K562 treated with DMSO at 1 percent for 4 hours (cell line): ENCODE results near the gene HBQ1. TPM values are rescaled to one million over a fixed set of nuclear protein-coding genes. Genes with fewer than 3 reads are reported as not detected.

Experiments
- total RNA-seq: library from RNA; unstranded; fragments of 300-600 nt; gene quantifications from 2 replicates; pipeline ENCODE4 v1.2.3, GENCODE V29; 2022; ENCODE audit not compliant: insufficient read depth

The HBQ1 gene
- total RNA-seq, result 73.8 and 75.2 TPM in 2 replicates

DNA sequence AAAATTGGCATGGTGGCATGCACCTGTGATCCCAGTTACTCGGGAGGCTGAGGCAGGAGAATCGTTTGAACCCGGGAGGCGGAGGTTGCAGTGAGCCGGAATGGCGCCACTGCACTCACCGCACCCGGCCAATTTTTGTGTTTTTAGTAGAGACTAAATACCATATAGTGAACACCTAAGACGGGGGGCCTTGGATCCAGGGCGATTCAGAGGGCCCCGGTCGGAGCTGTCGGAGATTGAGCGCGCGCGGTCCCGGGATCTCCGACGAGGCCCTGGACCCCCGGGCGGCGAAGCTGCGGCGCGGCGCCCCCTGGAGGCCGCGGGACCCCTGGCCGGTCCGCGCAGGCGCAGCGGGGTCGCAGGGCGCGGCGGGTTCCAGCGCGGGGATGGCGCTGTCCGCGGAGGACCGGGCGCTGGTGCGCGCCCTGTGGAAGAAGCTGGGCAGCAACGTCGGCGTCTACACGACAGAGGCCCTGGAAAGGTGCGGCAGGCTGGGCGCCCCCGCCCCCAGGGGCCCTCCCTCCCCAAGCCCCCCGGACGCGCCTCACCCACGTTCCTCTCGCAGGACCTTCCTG is at the start of gene HBQ1:
Gene HBQ1, plus strand, starts transcription at position 359 of the 575 bp plus-strand sequence. Its CDS starts 28 bp downstream, at position 387.

DNA sequence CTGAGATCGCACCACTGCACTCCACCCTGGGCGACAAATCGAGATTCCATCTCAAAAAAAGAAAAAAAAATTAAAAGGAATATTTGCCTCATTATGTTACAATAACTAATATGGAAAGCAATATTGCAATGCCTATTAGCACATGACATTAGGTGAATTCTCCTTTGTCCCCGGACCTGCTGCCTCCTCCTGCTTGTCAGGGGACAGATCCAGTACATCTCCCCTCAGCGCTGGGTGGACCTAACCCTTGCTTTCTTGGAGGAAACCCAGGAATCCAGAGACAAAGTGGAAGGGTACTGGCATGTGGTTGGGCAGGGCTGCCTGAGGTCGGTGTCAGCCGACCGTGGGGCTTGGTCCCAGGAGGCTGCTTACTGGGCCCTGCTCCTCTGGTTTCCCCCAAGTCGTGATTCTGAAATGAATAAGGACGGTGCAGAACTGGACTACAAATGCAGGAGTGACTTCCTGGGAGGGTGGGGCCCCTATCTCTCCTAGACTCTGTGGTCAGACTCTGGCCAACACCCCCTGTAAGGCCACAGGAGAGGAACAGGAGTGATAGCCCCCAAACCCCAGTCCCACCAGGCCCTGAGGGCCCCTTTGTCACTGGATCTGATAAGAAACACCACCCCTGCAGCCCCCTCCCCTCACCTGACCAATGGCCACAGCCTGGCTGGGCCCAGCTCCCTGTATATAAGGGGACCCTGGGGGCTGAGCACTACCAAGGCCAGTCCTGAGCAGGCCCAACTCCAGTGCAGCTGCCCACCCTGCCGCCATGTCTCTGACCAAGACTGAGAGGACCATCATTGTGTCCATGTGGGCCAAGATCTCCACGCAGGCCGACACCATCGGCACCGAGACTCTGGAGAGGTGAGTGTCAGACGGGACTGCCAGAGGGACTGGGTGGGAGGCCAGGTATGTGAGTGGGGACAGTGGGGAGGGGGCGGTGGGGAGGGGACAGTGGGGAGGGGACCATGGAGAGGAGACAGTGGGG is 27.8 kb upstream of the HBQ1 start, which contains the start of gene HBZ:
Gene HBZ, plus strand, starts transcription at position 504 of the 988 bp plus-strand sequence. Its CDS starts 266 bp downstream, at position 770.

DNA sequence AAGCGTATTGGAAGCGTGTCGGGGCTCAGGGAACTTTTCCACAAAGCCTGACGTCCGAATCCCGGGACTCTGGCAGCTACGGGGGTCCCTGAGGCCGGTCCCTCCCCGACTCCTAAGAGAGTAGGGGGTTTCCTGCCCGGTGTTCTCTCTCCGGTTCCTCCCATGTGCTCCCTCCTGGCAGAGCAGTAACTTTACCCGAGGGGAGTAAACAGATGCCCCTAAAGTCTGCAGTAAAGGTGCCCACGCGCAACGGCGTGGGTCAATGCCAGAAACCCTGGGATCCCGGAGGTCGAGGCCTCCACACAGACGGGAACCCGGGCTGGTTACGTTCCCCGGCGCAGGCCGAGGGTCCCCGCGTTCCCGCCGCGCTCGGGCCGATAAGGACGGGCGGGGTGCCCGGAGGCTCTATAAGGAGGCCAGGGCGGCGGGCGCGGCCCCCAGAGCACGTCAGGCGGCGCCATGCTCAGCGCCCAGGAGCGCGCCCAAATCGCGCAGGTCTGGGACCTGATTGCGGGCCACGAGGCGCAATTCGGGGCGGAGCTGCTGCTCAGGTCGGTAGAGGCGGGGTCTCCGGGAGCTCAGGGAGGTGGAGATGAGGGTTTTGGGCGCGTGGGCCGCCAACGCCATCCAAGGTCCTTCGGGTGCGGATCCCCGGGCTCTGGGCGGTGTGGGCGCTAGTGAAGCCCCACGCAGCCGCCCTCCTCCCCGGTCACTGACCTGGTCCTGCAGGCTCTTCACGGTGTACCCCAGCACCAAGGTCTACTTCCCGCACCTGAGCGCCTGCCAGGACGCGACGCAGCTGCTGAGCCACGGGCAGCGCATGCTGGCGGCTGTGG is 14.5 kb upstream of the HBQ1 start, which contains the start of gene HBM:
Gene HBM, plus strand, starts transcription at position 440 of the 836 bp plus-strand sequence. Its CDS starts 20 bp downstream, at position 460.

DNA sequence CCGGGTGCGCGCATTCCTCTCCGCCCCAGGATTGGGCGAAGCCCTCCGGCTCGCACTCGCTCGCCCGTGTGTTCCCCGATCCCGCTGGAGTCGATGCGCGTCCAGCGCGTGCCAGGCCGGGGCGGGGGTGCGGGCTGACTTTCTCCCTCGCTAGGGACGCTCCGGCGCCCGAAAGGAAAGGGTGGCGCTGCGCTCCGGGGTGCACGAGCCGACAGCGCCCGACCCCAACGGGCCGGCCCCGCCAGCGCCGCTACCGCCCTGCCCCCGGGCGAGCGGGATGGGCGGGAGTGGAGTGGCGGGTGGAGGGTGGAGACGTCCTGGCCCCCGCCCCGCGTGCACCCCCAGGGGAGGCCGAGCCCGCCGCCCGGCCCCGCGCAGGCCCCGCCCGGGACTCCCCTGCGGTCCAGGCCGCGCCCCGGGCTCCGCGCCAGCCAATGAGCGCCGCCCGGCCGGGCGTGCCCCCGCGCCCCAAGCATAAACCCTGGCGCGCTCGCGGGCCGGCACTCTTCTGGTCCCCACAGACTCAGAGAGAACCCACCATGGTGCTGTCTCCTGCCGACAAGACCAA is 7.8 kb upstream of the HBQ1 start, which contains the start of gene HBA2:
Gene HBA2, plus strand, starts transcription at position 503 of the 568 bp plus-strand sequence. Its CDS starts 37 bp downstream, at position 540.

DNA sequence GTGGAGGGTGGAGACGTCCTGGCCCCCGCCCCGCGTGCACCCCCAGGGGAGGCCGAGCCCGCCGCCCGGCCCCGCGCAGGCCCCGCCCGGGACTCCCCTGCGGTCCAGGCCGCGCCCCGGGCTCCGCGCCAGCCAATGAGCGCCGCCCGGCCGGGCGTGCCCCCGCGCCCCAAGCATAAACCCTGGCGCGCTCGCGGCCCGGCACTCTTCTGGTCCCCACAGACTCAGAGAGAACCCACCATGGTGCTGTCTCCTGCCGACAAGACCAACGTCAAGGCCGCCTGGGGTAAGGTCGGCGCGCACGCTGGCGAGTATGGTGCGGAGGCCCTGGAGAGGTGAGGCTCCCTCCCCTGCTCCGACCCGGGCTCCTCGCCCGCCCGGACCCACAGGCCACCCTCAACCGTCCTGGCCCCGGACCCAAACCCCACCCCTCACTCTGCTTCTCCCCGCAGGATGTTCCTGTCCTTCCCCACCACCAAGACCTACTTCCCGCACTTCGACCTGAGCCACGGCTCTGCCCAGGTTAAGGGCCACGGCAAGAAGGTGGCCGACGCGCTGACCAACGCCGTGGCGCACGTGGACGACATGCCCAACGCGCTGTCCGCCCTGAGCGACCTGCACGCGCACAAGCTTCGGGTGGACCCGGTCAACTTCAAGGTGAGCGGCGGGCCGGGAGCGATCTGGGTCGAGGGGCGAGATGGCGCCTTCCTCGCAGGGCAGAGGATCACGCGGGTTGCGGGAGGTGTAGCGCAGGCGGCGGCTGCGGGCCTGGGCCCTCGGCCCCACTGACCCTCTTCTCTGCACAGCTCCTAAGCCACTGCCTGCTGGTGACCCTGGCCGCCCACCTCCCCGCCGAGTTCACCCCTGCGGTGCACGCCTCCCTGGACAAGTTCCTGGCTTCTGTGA is 3.5 kb upstream of the HBQ1 start, which contains the start of gene HBA1:
Gene HBA1, plus strand, starts transcription at position 204 of the 906 bp plus-strand sequence. Its CDS starts 37 bp downstream, at position 241.

DNA sequence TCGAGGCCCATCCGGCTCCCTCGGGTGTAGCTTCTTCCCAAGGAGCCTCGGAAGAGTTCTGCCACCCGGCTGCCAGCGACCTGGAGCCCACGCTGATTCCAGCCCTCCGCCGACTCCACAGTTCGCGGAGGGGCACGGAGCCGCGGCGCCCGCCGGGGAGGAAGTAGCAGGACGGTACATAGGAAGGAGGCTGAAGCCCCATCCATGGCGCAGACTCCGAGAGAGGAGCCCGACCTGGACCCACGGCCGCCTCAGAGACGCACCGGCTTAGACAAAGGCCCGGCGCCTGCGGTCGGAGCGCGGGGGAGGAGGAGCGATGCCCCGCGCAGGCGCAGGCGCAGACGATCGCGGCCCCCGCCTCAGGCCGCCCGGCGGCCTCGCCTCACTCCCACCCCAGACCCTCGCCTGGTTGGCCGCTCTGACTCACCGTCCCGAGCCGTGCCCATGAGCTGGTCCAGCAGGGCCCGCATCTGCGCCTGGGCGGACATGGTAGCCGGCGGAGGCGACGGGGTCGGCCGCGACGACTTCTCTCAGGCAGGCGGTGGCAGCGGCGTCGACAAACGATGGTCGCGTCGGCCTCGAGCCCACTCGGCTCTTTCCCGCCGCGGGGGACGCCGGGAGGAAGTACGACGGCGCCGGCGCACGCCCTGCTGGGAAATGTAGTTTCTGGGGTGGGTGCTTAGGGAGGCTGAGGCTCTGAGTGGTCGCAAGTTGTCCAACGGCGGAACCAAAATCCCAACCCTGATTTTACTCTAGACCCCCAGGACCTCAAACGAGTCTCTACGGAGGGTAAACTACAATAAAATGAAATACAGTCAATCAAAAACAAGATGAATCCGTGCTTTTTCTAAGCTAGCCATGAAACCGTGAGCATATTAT is 48.8 kb downstream of the HBQ1 start, which contains the start of gene LUC7L:
Gene LUC7L, minus strand, starts transcription at position 598 of the 879 bp plus-strand sequence. Its CDS starts 110 bp downstream, at position 488.

Other genes with a start within 250 kb of the HBQ1 start
- gene POLR3K, start 126.9 kb upstream of the HBQ1 start, total RNA-seq, result 32.7 and 37.3 TPM in 2 replicates
- gene SNRNP25, start 126.6 kb upstream of the HBQ1 start, total RNA-seq, result 58.5 and 73.6 TPM in 2 replicates
- gene RHBDF1, start 107.8 kb upstream of the HBQ1 start, total RNA-seq, result 5.6 and 7.5 TPM in 2 replicates
- 118 and 129 TPM in 2 replicates for gene MPG, start 102.2 kb upstream of the HBQ1 start, total RNA-seq
- 43.9 and 58.2 TPM in 2 replicates for gene NPRL3, start 41.8 kb upstream of the HBQ1 start, total RNA-seq
- 123 and 148 TPM in 2 replicates for gene HBZ, start 27.8 kb upstream of the HBQ1 start, total RNA-seq
- gene HBM, start 14.5 kb upstream of the HBQ1 start, total RNA-seq, result not detected in 2 replicates
- 142 and 148 TPM in 2 replicates for gene HBA2, start 7.6 kb upstream of the HBQ1 start, total RNA-seq
- 686 and 796 TPM in 2 replicates for gene HBA1, start 3.8 kb upstream of the HBQ1 start, total RNA-seq
- gene LUC7L, start 49.0 kb downstream of the HBQ1 start, total RNA-seq, result 28.5 and 37.4 TPM in 2 replicates
- gene FAM234A, start 54.4 kb downstream of the HBQ1 start, total RNA-seq, result 74.0 and 87.1 TPM in 2 replicates
- gene RGS11, start 95.5 kb downstream of the HBQ1 start, total RNA-seq, result not detected in 2 replicates
- gene ARHGDIG, start 100.1 kb downstream of the HBQ1 start, total RNA-seq, result not detected in 2 replicates
- gene PDIA2, start 102.7 kb downstream of the HBQ1 start, total RNA-seq, result not detected in 2 replicates
- gene AXIN1, start 172.3 kb downstream of the HBQ1 start, total RNA-seq, result 34.9 and 37.3 TPM in 2 replicates
- 104 and 108 TPM in 2 replicates for gene MRPL28, start 190.1 kb downstream of the HBQ1 start, total RNA-seq
- gene PGAP6, start 201.5 kb downstream of the HBQ1 start, total RNA-seq, result 102 and 116 TPM in 2 replicates
- 226 and 252 TPM in 2 replicates for gene NME4, start 216.7 kb downstream of the HBQ1 start, total RNA-seq
- gene DECR2, start 221.4 kb downstream of the HBQ1 start, total RNA-seq, result 33.8 and 38.1 TPM in 2 replicates
- gene RAB11FIP3, start 245.2 kb downstream of the HBQ1 start, total RNA-seq, result 10.8 and 10.9 TPM in 2 replicates